ENCODE results near the gene MFSD12. TPM values are rescaled to one million over a fixed set of nuclear protein-coding genes. Genes with fewer than 3 reads are reported as not detected.

Gene MFSD12
- total RNA-seq, 1 donor: 104 TPM

GRCh38 chr19:3496392-3497273 is 60.8 kb downstream of the MFSD12 start:
- no peak for TF ChIP-seq CTCF (IDR thresholded peaks at IDR 0.05; ENCODE audit: extremely low read depth, low read depth, low read length)
- Histone ChIP-seq H3K4me3 (ENCODE audit: insufficient read depth, low read length) (no peak overlapping the region), H3K27ac (ENCODE audit: low read depth, low read length) (no peak overlapping the region), H3K27me3 (ENCODE audit: insufficient read depth, low read length) (no peaks in the 10 kb centered on the region), H2AFZ (ENCODE audit: low read length) (no peak overlapping the region), H3K4me1 (ENCODE audit: insufficient read depth, low read length) (peaks cover 10% of the 10 kb centered on the region), H3K79me2 (ENCODE audit: insufficient read depth, low read length) (peaks cover 36% of the 10 kb centered on the region), H3K9me3 (ENCODE audit: low read depth, low read length) (no peaks in the 10 kb centered on the region), H4K20me1 (ENCODE audit: insufficient read depth, low read length) (peaks cover 7% of the 10 kb centered on the region), H3K36me3 (ENCODE audit: insufficient read depth, low read length) (peaks cover 30% of the 10 kb centered on the region), H3K4me2 (ENCODE audit: insufficient read depth, low read length) (no peak overlapping the region)
- DNase-seq (ENCODE audit: insufficient read length, low spot score, missing footprints): peak; percentile 56

- Histone ChIP-seq H4K20me1 (ENCODE audit: insufficient read depth, low read length) (peaks cover 7% of the 10 kb centered on the region), H3K4me3 (ENCODE audit: insufficient read depth, low read length) (no peak overlapping the region), H3K27ac (ENCODE audit: low read depth, low read length) (no peak overlapping the region), H3K36me3 (ENCODE audit: insufficient read depth, low read length) (peaks cover 33% of the 10 kb centered on the region), H2AFZ (ENCODE audit: low read length) (no peak overlapping the region), H3K27me3 (ENCODE audit: insufficient read depth, low read length) (no peaks in the 10 kb centered on the region), H3K9me3 (ENCODE audit: low read depth, low read length) (no peaks in the 10 kb centered on the region), H3K79me2 (ENCODE audit: insufficient read depth, low read length) (peaks cover 26% of the 10 kb centered on the region), H3K4me1 (ENCODE audit: insufficient read depth, low read length) (peaks cover 1% of the 10 kb centered on the region), H3K4me2 (ENCODE audit: insufficient read depth, low read length) (no peak overlapping the region)
- no peak for TF ChIP-seq CTCF (IDR thresholded peaks at IDR 0.05; ENCODE audit: extremely low read depth, low read depth, low read length)
- no peak for DNase-seq (ENCODE audit: insufficient read length, low spot score, missing footprints)
Measured at GRCh38 chr19:3494559-3494958, 62.8 kb downstream of the MFSD12 start.

Small RNA genes within 50 kb of the gene (small RNA-seq; reads per million reads assigned to genes)
- gene AC005786.1: not detected
- gene RF00212: not detected

Other genes with a start within 250 kb of the MFSD12 start
- gene NFIC, start 191.0 kb downstream of the MFSD12 start, total RNA-seq: 57.2 and 61.2 TPM in 2 replicates
- gene SMIM24, start 77.1 kb downstream of the MFSD12 start, total RNA-seq: not detected in 2 replicates
- gene SMIM44, start 74.1 kb downstream of the MFSD12 start, total RNA-seq: not detected in 2 replicates
- 7.7 and 8.3 TPM in 2 replicates for gene DOHH, start 56.9 kb downstream of the MFSD12 start, total RNA-seq
- 36.6 and 39.5 TPM in 2 replicates for gene FZR1, start 51.3 kb downstream of the MFSD12 start, total RNA-seq
- not detected in 2 replicates for gene TEKTIP1, start 18.4 kb downstream of the MFSD12 start, total RNA-seq
- gene HMG20B, start 15.4 kb upstream of the MFSD12 start, total RNA-seq: 57.2 and 65.9 TPM in 2 replicates
- under 0.01 TPM in 1 of 2 replicates, not detected in the other for gene GIPC3, start 27.9 kb upstream of the MFSD12 start, total RNA-seq
- 1.4 and 1.5 TPM in 2 replicates for gene TBXA2R, start 49.3 kb upstream of the MFSD12 start, total RNA-seq
- 17.4 and 19.9 TPM in 2 replicates for gene CACTIN, start 69.2 kb upstream of the MFSD12 start, total RNA-seq
- gene PIP5K1C, start 142.9 kb upstream of the MFSD12 start, total RNA-seq: 30.4 and 31.5 TPM in 2 replicates
- not detected in 2 replicates for gene TJP3, start 150.8 kb upstream of the MFSD12 start, total RNA-seq
- 22.4 and 24.2 TPM in 2 replicates for gene APBA3, start 204.1 kb upstream of the MFSD12 start, total RNA-seq
- 41.6 and 44.8 TPM in 2 replicates for gene MRPL54, start 205.1 kb upstream of the MFSD12 start, total RNA-seq
- gene RAX2, start 214.6 kb upstream of the MFSD12 start, total RNA-seq: not detected in 2 replicates
- gene MATK, start 228.8 kb upstream of the MFSD12 start, total RNA-seq: not detected in 2 replicates

Data from osteoblast (primary cell).